GM19395 (cell line): Measurements from ENCODE around the gene PLEKHH1.
"Not testable (repeated sequence)": the region's sequence is repeated elsewhere in the genome, so short reads cannot be mapped to it uniquely, and the experiment has no call there.

Experiments
- ATAC-seq: cut with Tn5 transposase; IDR thresholded peaks from one replicate; pipeline ENCODE4 v1.9.1; 2021; ENCODE audit warnings: mild to moderate bottlenecking, moderate library complexity; ENCODE audit not compliant: unreplicated experiment

The PLEKHH1 gene

GRCh38 chr14:67619446-67620216 lies 86.5 kb downstream of the PLEKHH1 start, which contains the start of gene ARG2:
Gene ARG2 (plus strand): TSS chr14:67619920. CDS start chr14:67619978, 58 bp downstream.
- ATAC-seq = peak; percentile 91

- no peak for ATAC-seq
Observed at GRCh38 chr14:67620217-67620785, 87.2 kb downstream of the PLEKHH1 start.

DNA sequence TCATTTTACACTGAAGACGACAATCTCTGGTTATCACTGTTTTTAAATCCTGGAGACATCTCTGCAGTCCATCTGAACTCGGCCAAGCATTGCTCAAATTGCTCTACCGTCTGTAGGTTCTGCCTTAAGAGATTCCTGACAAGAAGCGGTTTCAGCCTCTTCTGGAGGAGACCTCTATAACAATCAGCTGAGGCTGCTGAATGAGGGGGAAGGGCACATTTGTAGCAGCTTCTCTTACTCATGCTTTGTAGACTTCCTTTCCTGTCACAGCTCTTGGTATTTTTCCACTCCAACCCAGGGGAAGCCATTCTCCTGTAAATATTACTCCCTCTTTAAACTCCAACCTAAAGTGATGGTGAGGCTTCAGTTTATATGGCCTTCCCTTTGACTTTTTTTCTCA lies 89.6 kb downstream of the PLEKHH1 start:
- ATAC-seq = no peak

DNA sequence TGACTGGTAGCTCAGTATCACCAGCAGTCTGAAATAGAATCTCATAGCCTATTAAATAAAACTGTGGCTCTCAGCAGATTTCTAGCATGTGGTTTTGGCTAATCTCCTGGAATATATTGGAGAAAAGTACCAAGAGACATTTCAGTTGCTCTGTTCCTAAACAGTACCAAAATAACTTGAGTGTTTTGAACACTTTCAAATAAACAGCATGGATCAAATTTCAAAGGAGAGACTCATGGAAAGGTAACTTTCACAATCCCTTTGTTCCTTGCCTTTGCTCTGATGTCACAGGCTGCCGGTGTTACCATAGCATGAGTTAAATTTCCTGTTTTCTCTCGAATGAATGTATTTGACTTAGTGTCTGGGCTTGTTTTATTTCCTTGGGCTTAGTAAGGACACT lies 90.0 kb downstream of the PLEKHH1 start:
- ATAC-seq = no peak

DNA sequence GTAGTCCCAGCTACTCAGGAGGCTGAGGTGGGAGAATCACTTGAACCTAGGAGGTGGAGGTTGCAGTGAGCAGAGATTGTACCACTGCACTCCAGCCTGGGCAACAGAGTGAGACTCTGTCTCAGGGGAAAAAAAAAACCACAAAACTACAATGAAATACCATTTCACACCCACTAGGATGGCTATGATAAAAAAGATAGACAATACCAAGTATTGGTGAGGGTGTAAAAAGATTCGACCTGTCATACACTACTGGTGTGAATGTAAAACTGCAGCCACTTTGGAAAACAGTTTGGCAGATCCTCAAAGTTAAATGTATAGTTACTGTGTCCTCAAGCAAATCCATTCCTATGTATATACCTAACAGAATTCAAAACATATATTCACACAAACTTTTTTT lies 93.0 kb downstream of the PLEKHH1 start:
- not testable (repeated sequence) for ATAC-seq

DNA sequence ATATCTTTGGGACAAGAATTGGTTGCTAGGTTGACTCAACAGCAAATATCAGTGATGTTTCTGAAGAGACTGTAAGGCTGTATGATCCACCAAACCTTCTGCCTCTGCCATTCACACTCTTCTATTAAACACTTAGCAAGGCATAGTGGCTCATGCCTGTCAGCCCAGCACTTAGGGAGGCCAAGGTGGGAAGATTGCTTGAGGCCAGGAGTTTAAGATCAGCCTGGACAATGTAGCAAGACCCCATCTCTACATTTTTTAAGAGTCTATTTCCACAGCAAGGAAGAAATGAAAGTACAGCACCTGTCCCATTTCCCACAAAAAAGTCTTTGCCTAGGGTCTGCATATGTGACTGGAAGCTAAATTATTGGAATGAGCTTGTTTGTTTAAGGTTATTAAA lies 94.4 kb downstream of the PLEKHH1 start:
- ATAC-seq = no peak

DNA sequence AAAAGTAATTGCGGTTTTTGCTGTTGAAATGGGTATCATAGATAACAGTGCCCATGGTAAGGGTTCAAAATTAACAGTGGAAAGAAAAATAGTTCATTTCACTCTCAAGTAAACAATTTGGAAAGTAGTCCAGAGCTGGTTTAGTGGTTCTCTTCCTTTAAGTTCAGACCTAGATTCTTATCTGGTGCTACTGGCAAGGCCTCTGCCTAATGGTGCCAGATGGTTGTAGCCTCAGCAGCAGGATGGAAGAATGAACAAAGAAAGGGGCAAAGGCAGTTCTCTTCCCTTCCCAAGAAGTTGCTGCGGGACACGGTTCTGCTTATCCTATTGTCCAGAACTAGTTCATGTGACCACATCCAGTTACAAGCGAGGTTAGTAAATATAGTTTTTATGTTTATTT lies 97.1 kb downstream of the PLEKHH1 start:
- no peak for ATAC-seq

DNA sequence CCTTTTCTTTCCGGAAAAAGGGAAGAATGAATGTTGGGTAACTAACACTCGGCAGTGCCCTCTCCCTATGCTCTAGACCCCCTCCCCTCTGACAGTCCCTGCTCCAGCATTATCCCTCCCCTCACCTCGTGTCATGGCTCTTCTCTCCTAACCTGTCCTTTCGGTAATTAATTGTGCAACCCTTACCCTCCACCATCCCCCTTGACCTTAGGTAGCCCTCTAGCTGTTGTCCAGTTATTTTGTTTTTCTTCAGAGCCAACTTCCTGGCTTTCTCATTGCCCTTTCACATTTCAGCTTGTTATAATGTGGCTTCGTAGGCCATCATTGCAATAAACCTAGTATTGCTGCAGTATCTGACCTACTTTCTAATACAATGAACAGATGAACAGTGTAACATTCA lies 97.8 kb downstream of the PLEKHH1 start:
- ATAC-seq = no peak

DNA sequence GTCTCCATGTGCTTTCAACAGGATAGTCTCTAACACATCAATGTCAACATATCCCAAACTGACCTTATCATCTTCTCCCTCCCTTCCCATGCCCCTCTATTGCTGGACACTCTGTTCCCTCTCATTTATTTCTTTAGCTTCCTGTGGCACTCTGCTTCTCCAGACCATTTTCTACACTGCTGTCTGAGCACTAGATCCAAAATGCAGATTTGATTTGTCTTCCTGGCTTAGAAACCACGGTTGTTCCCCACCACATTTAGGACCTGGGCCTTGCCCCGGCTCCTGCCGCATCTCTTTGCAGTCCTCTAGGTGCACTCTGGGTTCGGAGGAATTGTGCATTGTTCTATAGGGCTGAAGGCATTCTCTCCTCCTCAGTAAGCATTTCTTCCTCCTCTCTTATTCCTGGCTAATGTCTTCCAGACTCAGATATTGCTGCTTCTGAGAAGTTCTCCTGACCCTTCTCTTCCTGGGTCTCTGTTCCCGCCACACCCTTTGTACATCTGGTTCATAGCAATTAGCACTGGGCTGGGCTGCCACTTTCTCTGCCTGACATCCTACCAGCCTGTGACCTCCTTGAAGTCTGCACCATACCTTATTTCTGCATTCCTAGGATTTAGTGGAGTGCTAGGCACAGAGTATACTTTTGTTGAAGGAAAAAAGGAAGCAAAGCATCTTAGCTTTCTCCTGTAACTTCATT lies 100.5 kb downstream of the PLEKHH1 start:
- no peak for ATAC-seq

DNA sequence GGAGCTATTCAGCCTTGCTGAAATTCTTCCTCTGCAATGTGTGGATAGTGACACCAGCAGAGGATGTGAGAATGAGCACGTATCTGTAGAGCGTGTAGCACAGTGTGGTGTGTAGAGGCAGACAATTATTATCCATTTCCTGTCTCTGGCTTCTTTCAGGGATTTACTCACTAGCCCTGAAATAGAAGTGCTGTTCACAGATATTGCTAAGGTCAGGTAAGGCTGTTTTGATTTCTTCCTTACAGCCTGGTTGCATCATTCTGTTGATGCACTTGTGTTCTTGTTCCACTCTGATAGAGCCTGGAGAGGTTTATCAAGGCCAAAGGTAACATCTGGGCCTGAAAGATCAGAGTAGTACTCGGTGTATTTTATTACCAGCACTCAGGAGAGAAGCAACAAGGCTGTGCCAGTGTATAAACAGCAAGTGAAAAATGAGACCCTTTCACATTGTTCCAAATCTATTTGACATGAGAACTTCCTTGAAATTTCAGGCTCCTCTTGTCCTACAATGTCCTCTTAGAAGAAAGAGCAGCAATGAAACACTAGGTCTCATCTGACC lies 103.3 kb downstream of the PLEKHH1 start:
- no peak for ATAC-seq

GRCh38 chr14:67638642-67639041 lies 105.6 kb downstream of the PLEKHH1 start:
- no peak for ATAC-seq
